Measurements from ENCODE around the gene HARBI1.

DNA sequence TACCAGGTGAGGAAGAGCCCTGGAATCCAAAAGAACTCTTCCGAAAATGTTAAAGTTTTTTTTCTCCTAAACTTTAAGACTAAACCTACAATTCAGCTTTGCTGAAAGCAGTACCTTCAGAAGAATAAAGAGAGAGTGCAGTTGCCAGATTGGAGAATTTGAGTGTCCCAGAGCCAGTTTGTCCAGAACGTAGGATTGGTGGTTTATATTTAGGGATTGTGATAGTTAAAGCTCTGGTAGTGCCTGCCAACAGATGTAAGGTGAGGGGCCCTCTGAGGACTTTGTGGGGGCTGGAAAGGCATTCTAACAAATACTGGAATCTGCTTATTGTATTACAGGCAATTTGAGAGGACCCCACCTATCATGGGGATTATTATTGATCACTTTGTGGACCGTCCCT is 40.2 kb upstream of the HARBI1 start:
- TF ChIP-seq POLR2A (IDR thresholded peaks at IDR 0.05), result no peak
- no peak for TF ChIP-seq CTCF (IDR thresholded peaks at IDR 0.05)
- no peak for TF ChIP-seq EP300 (IDR thresholded peaks at IDR 0.05)
